ENCODE data around the gene SELENON. TPM values are rescaled to one million over a fixed set of nuclear protein-coding genes. Genes with fewer than 3 reads are reported as not detected.
A peak's percentile ranks its signal among the peaks of the same experiment; 100 is the strongest.
"Not testable (repeated sequence)": the region's sequence is repeated elsewhere in the genome, so short reads cannot be mapped to it uniquely, and the experiment has no call there.

The SELENON gene
- total RNA-seq, 1 experiment from 2014 or later = 21.7 TPM

GRCh38 chr1:25828491-25828890 lies 28.5 kb downstream of the SELENON start:
- DNase-seq (ENCODE audit: low spot score) = no peak

GRCh38 chr1:25829046-25829445 lies 29.1 kb downstream of the SELENON start:
- DNase-seq (ENCODE audit: low spot score) = no peak

- no peak for DNase-seq (ENCODE audit: low spot score)
These were observed 31.7 kb downstream of the SELENON start for GRCh38 chr1:25831569-25832196.

- no peak for DNase-seq (ENCODE audit: low spot score)
These were observed 32.5 kb downstream of the SELENON start for GRCh38 chr1:25832336-25833037.

- DNase-seq (ENCODE audit: low spot score) = no peak
These were observed 33.2 kb downstream of the SELENON start for GRCh38 chr1:25833158-25833557.

- no peak for DNase-seq (ENCODE audit: low spot score)
These were observed 34.9 kb downstream of the SELENON start for GRCh38 chr1:25834894-25835293.

GRCh38 chr1:25836695-25837094 lies 36.7 kb downstream of the SELENON start:
- no peak for DNase-seq (ENCODE audit: low spot score)

GRCh38 chr1:25837262-25837875 lies 37.4 kb downstream of the SELENON start:
- no peak for DNase-seq (ENCODE audit: low spot score)

- DNase-seq (ENCODE audit: low spot score) = not testable (repeated sequence)
These were observed 39.8 kb downstream of the SELENON start for GRCh38 chr1:25839808-25840207.

GRCh38 chr1:25843483-25843882 lies 43.5 kb downstream of the SELENON start:
- no peak for DNase-seq (ENCODE audit: low spot score)

GRCh38 chr1:25844536-25845337 lies 44.7 kb downstream of the SELENON start:
- no peak for DNase-seq (ENCODE audit: low spot score)

GRCh38 chr1:25845664-25846063 lies 45.7 kb downstream of the SELENON start:
- no peak for DNase-seq (ENCODE audit: low spot score)

- no peak for DNase-seq (ENCODE audit: low spot score)
These were observed 47.9 kb downstream of the SELENON start for GRCh38 chr1:25847929-25848328.

GRCh38 chr1:25848531-25848930 lies 48.5 kb downstream of the SELENON start:
- no peak for DNase-seq (ENCODE audit: low spot score)

GRCh38 chr1:25854554-25854953 lies 54.6 kb downstream of the SELENON start:
- DNase-seq (ENCODE audit: low spot score) = no peak

- DNase-seq (ENCODE audit: low spot score) = no peak
These were observed 56.9 kb downstream of the SELENON start for GRCh38 chr1:25856856-25857255.

- no peak for DNase-seq (ENCODE audit: low spot score)
These were observed 58.5 kb downstream of the SELENON start for GRCh38 chr1:25858494-25858893.

GRCh38 chr1:25858906-25859789 lies 59.2 kb downstream of the SELENON start, which contains the start of gene AUNIP:
Gene AUNIP, minus strand, starts transcription at chr1:25859457. Its CDS starts 100 bp downstream, at chr1:25859357.
- peak; percentile 34 for DNase-seq (ENCODE audit: low spot score)

- DNase-seq (ENCODE audit: low spot score) = no peak
These were observed 61.6 kb downstream of the SELENON start for GRCh38 chr1:25861316-25862286.

Measured in A172 (cell line).